GM19455 (cell line): ENCODE data around the gene CCDC51.

Experiments used
- ATAC-seq: cut with Tn5 transposase; IDR thresholded peaks from one replicate; pipeline ENCODE4 v1.9.1; 2021; ENCODE audit not compliant: unreplicated experiment

The CCDC51 gene

GRCh38 chr3:48387634-48388033, 52.3 kb downstream of the CCDC51 start:
- no peak for ATAC-seq
